Measurements from ENCODE around the gene KIR2DL1. TPM values are rescaled to one million over a fixed set of nuclear protein-coding genes. Genes with fewer than 3 reads are reported as not detected.
A peak's percentile ranks its signal among the peaks of the same experiment; 100 is the strongest.
"Not testable (repeated sequence)": the region's sequence is repeated elsewhere in the genome, so short reads cannot be mapped to it uniquely, and the experiment has no call there.

The KIR2DL1 gene
- total RNA-seq, 3 donors from 2014 or later (not counting 1 experiment from before 2014, with no cell fraction given) = 39.5 to 88.2 (median 70.8) TPM

DNA sequence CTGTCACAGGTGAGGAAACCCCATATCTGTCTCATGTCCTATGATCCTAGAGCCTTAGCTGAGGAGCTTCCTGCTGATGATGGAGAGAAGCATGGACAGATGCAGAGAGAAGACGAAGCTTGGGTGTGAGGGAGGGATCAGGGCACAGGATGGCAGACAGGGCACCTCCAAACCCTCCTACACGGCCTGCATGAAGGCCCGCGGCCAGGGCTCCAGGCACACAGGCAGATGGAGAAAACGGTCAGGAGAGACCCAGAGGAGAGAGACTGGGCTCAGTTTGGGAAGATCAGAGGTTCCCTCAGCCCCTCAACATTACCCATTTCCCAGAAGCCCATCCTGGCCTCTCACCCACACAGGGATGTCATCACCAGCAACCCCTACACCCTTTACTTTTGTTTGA lies 25.5 kb upstream of the KIR2DL1 start:
- H3K9me3 ChIP-seq (ENCODE audit: control insufficient read depth, insufficient read depth, low read length); H3K36me3 ChIP-seq (ENCODE audit: control insufficient read depth, insufficient read depth, low read length); H3K36me3 Mint-ChIP-seq; ATAC-seq; H3K9me3 Mint-ChIP-seq; H3K27ac ChIP-seq (ENCODE audit: low read length); DNase-seq; H3K27me3 ChIP-seq (ENCODE audit: control insufficient read depth, insufficient read depth, low read length); intact Hi-C loops (cut with micrococcal nuclease); H3K4me3 Mint-ChIP-seq; H3K4me3 ChIP-seq (ENCODE audit: low read length); H3K27ac Mint-ChIP-seq; H3K27me3 Mint-ChIP-seq (ENCODE audit: low read depth in 2 of 2): not testable (repeated sequence)
- H3K4me1 ChIP-seq (ENCODE audit: control insufficient read depth, insufficient read depth, low read length) = peaks cover 20% of the 10 kb centered on the region
- H3K4me1 Mint-ChIP-seq = peaks cover 19 to 26% of the 10 kb centered on the region in 2 donors
- 84% methylated on average over 4 of the region's 5 CpGs for WGBS (ENCODE audit: insufficient coverage)

- H3K27me3 ChIP-seq (ENCODE audit: control insufficient read depth, insufficient read depth, low read length); H3K36me3 ChIP-seq (ENCODE audit: control insufficient read depth, insufficient read depth, low read length); H3K4me3 Mint-ChIP-seq; DNase-seq; H3K27ac Mint-ChIP-seq; H3K9me3 ChIP-seq (ENCODE audit: control insufficient read depth, insufficient read depth, low read length); H3K27me3 Mint-ChIP-seq (ENCODE audit: low read depth in 2 of 2); ATAC-seq; H3K27ac ChIP-seq (ENCODE audit: low read length); H3K4me1 ChIP-seq (ENCODE audit: control insufficient read depth, insufficient read depth, low read length); H3K4me3 ChIP-seq (ENCODE audit: low read length); H3K9me3 Mint-ChIP-seq; H3K36me3 Mint-ChIP-seq: not testable (repeated sequence)
- WGBS (ENCODE audit: insufficient coverage) = 58% methylated on average over 7 of the region's 9 CpGs
- intact Hi-C loops (cut with micrococcal nuclease) = loop anchor here (2.0 kb wide), 1 partner anchor 17 kb away; no protein-coding TSS in a partner anchor
- peaks cover 0 to 12% of the 10 kb centered on the region in 2 donors for H3K4me1 Mint-ChIP-seq
Measured at GRCh38 chr19:54747614-54748322, 21.8 kb upstream of the KIR2DL1 start.

DNA sequence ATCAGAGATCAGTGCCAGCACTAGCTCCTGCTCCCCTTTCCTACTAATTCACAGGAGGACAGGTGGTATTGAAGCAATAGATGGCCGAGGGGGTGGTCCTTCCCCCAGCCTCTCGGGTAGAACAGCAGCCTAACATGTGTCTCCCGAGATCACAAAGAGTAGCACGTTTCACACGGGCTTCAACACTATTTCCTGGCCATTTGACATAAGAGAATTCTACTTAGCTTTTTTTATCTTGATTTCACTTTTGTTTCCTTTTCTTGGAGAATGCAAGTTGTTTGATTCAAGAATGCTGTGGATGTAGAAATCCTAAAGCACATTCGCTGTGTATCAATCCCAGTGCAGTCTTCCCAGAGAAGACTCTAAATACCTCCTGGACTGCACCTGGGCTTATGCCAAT lies 19.3 kb upstream of the KIR2DL1 start:
- DNase-seq; H3K4me3 ChIP-seq (ENCODE audit: low read length); H3K4me3 Mint-ChIP-seq; H3K4me1 ChIP-seq (ENCODE audit: control insufficient read depth, insufficient read depth, low read length); H3K27ac ChIP-seq (ENCODE audit: low read length); ATAC-seq; H3K27me3 ChIP-seq (ENCODE audit: control insufficient read depth, insufficient read depth, low read length); H3K9me3 Mint-ChIP-seq; H3K9me3 ChIP-seq (ENCODE audit: control insufficient read depth, insufficient read depth, low read length); H3K27ac Mint-ChIP-seq; intact Hi-C loops (cut with micrococcal nuclease); H3K27me3 Mint-ChIP-seq (ENCODE audit: low read depth in 2 of 2); H3K36me3 Mint-ChIP-seq; H3K36me3 ChIP-seq (ENCODE audit: control insufficient read depth, insufficient read depth, low read length): not testable (repeated sequence)
- 36% methylated on average over 5 of the region's 6 CpGs for WGBS (ENCODE audit: insufficient coverage)
- peaks cover 8 to 25% of the 10 kb centered on the region in 2 donors for H3K4me1 Mint-ChIP-seq

- H3K9me3 Mint-ChIP-seq; H3K4me3 ChIP-seq (ENCODE audit: low read length); H3K27me3 Mint-ChIP-seq (ENCODE audit: low read depth in 2 of 2); H3K36me3 ChIP-seq (ENCODE audit: control insufficient read depth, insufficient read depth, low read length); H3K27me3 ChIP-seq (ENCODE audit: control insufficient read depth, insufficient read depth, low read length); H3K9me3 ChIP-seq (ENCODE audit: control insufficient read depth, insufficient read depth, low read length); H3K36me3 Mint-ChIP-seq; intact Hi-C loops (cut with micrococcal nuclease): not testable (repeated sequence)
- ATAC-seq (peak; percentile 73 to 80 (median 78)), DNase-seq (peak in 1 of 2 donors; percentile 39)
- Mint-ChIP-seq H3K4me3 (peak overlapping the region; percentile 97), H3K27ac (peak overlapping the region; percentile 95 to 96), H3K4me1 (peaks cover 44 to 58% of the 10 kb centered on the region in 2 donors)
- peaks cover 35% of the 10 kb centered on the region for H3K4me1 ChIP-seq (ENCODE audit: control insufficient read depth, insufficient read depth, low read length)
- peak overlapping the region; percentile 73 for H3K27ac ChIP-seq (ENCODE audit: low read length)
- WGBS (ENCODE audit: insufficient coverage) = 47% methylated on average over 10 of the region's 12 CpGs
Measured at GRCh38 chr19:54756204-54757110, 13.1 kb upstream of the KIR2DL1 start.

DNA sequence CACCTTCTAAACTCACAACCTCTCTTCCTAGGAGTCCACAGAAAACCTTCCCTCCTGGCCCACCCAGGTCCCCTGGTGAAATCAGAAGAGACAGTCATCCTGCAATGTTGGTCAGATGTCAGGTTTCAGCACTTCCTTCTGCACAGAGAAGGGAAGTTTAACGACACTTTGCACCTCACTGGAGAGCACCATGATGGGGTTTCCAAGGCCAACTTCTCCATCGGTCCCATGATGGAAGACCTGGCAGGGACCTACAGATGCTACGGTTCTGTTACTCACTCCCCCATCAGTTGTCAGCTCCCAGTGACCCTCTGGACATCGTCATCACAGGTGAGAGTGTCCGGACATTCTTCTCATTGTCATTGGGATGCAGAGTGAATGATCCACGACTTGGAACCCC lies 11.0 kb upstream of the KIR2DL1 start:
- H3K36me3 Mint-ChIP-seq; H3K4me3 Mint-ChIP-seq; H3K27me3 ChIP-seq (ENCODE audit: control insufficient read depth, insufficient read depth, low read length); H3K9me3 Mint-ChIP-seq; H3K27ac ChIP-seq (ENCODE audit: low read length); ATAC-seq; DNase-seq; H3K4me3 ChIP-seq (ENCODE audit: low read length); H3K9me3 ChIP-seq (ENCODE audit: control insufficient read depth, insufficient read depth, low read length); H3K36me3 ChIP-seq (ENCODE audit: control insufficient read depth, insufficient read depth, low read length); intact Hi-C loops (cut with micrococcal nuclease); H3K27me3 Mint-ChIP-seq (ENCODE audit: low read depth in 2 of 2): not testable (repeated sequence)
- H3K4me1 ChIP-seq (ENCODE audit: control insufficient read depth, insufficient read depth, low read length) = peaks cover 35% of the 10 kb centered on the region
- Mint-ChIP-seq H3K4me1 (peaks cover 40 to 58% of the 10 kb centered on the region in 2 donors), H3K27ac (peak overlapping the region in 1 of 2 donors; percentile 4)
- WGBS (ENCODE audit: insufficient coverage) = 71% methylated on average over 6 of the region's 6 CpGs

DNA sequence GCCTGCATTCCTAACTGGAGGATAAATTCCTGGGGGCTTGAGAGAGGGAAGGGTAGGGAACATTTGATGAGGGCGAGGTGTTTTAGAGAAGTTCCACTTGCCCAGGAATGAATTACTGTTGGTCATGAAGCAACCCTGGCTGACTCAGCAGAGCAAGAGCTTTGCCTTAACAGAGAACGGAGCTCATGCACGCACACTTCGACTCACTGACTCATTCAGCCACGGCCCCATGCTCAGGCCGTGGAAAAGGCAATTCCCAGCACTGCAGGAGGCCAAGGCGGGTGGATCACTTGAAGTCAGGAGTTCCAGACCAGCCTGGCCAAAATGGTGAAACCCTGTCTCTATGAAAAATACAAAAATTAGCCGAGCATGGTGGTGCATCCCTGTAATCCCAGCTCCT lies 5.4 kb upstream of the KIR2DL1 start:
- not testable (repeated sequence) for H3K27me3 Mint-ChIP-seq (ENCODE audit: low read depth in 2 of 2); H3K4me1 ChIP-seq (ENCODE audit: control insufficient read depth, insufficient read depth, low read length); H3K36me3 Mint-ChIP-seq; ATAC-seq; H3K9me3 ChIP-seq (ENCODE audit: control insufficient read depth, insufficient read depth, low read length); H3K27ac ChIP-seq (ENCODE audit: low read length); DNase-seq; H3K27me3 ChIP-seq (ENCODE audit: control insufficient read depth, insufficient read depth, low read length); H3K4me3 ChIP-seq (ENCODE audit: low read length); H3K9me3 Mint-ChIP-seq; H3K4me3 Mint-ChIP-seq; H3K36me3 ChIP-seq (ENCODE audit: control insufficient read depth, insufficient read depth, low read length); H3K27ac Mint-ChIP-seq
- intact Hi-C loops (cut with micrococcal nuclease) = loop anchor here (2.0 kb wide), 1 partner anchor 17 kb away; no protein-coding TSS in a partner anchor
- peaks cover under 1 to 31% of the 10 kb centered on the region in 2 donors for H3K4me1 Mint-ChIP-seq
- WGBS (ENCODE audit: insufficient coverage) = 79% methylated on average over 8 of the region's 8 CpGs

GRCh38 chr19:54766464-54766863 lies 3.1 kb upstream of the KIR2DL1 start:
- H3K4me1 ChIP-seq (ENCODE audit: control insufficient read depth, insufficient read depth, low read length) = peaks cover 19% of the 10 kb centered on the region
- H3K9me3 ChIP-seq (ENCODE audit: control insufficient read depth, insufficient read depth, low read length); H3K36me3 Mint-ChIP-seq; H3K4me3 Mint-ChIP-seq; H3K27ac Mint-ChIP-seq; intact Hi-C loops (cut with micrococcal nuclease); ATAC-seq; DNase-seq; H3K9me3 Mint-ChIP-seq; H3K36me3 ChIP-seq (ENCODE audit: control insufficient read depth, insufficient read depth, low read length); H3K27ac ChIP-seq (ENCODE audit: low read length); H3K27me3 Mint-ChIP-seq (ENCODE audit: low read depth in 2 of 2); H3K4me3 ChIP-seq (ENCODE audit: low read length); H3K27me3 ChIP-seq (ENCODE audit: control insufficient read depth, insufficient read depth, low read length): not testable (repeated sequence)
- H3K4me1 Mint-ChIP-seq = peaks cover 23 to 39% of the 10 kb centered on the region in 2 donors
- WGBS (ENCODE audit: insufficient coverage) = 83% methylated on average over 3 of the region's 4 CpGs
